AG04449 (cell line): ENCODE results near the gene PALLD.
A peak's percentile ranks its signal among the peaks of the same experiment; 100 is the strongest.

Experiments
- CTCF ChIA-PET: fragments of 350-600 bp; formaldehyde crosslinking; extraction: SDS; loops from one replicate; lab custom pipeline; 2021; ENCODE audit warnings: antibody characterized with exemption; lab: Yijun Ruan, JAX
- POLR2A ChIA-PET: fragments of 400-600, 350-600 bp; formaldehyde crosslinking; extraction: SDS; loops from one replicate; lab custom pipeline; 2020; ENCODE audit warnings: antibody characterized with exemption, inconsistent platforms; lab: Yijun Ruan, JAX
- DNase-seq: peaks from one replicate; pipeline ENCODE4 v3.0.0-alpha.2; 2010; ENCODE audit warnings: low read depth, low spot score
- H3K4me3 ChIP-seq: 2 replicates; pipeline ENCODE4 v1.5.1; 2011; ENCODE audit warnings: low read depth, mild to moderate bottlenecking, control low read depth, low read length
- TF ChIP-seq, protein P1 (sequence below): IDR thresholded peaks from one replicate; pipeline ENCODE4 v1.5.1; 2011; ENCODE audit warnings: mild to moderate bottlenecking, moderate library complexity, low read length, control low read depth, inconsistent platforms; ENCODE audit not compliant: insufficient read depth; ENCODE audit errors: missing control alignments

Gene PALLD

DNA sequence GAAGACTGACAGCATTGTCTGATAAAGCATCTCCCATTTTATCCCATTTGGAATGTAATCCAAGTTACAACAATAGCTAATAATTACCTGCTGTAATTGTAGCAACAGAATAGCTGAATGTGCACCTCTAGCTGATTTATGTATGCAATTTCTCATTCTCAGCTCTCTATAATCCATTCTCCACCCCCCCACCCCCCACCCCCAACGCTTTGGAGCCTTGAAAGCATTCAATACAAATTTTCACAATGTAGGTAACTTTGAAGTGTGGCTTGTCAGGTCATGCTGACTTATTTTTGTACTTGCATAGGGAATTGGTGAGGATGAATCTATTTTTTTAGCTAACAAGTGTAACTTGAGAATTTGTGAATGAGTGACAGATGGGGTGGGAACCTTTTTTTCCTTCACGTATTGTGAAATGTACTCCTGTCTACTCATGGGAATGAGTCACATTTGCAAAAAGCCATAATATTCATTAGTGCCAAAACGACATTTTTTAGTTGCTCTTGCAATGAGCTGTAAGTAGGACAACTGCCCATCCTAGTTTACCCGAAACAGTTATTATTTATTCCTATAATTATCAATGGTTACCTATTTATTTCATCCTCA is 159.3 kb downstream of the PALLD start:
- peak; percentile 71 for DNase-seq
- TF ChIP-seq, protein P1, sequence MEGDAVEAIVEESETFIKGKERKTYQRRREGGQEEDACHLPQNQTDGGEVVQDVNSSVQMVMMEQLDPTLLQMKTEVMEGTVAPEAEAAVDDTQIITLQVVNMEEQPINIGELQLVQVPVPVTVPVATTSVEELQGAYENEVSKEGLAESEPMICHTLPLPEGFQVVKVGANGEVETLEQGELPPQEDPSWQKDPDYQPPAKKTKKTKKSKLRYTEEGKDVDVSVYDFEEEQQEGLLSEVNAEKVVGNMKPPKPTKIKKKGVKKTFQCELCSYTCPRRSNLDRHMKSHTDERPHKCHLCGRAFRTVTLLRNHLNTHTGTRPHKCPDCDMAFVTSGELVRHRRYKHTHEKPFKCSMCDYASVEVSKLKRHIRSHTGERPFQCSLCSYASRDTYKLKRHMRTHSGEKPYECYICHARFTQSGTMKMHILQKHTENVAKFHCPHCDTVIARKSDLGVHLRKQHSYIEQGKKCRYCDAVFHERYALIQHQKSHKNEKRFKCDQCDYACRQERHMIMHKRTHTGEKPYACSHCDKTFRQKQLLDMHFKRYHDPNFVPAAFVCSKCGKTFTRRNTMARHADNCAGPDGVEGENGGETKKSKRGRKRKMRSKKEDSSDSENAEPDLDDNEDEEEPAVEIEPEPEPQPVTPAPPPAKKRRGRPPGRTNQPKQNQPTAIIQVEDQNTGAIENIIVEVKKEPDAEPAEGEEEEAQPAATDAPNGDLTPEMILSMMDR = no peak
- ChIA-PET CTCF (interaction anchor here (1.1 to 2.5 kb wide), 6 partner anchors 10 to 267 kb away, joined by 4 to 9 read pairs (median 6); no protein-coding TSS in a partner anchor), POLR2A (interaction anchor here (1.2 kb wide), 1 partner anchor 22 kb away, joined by 6 read pairs; no protein-coding TSS in a partner anchor)
- H3K4me3 ChIP-seq = no peak overlapping the region

DNA sequence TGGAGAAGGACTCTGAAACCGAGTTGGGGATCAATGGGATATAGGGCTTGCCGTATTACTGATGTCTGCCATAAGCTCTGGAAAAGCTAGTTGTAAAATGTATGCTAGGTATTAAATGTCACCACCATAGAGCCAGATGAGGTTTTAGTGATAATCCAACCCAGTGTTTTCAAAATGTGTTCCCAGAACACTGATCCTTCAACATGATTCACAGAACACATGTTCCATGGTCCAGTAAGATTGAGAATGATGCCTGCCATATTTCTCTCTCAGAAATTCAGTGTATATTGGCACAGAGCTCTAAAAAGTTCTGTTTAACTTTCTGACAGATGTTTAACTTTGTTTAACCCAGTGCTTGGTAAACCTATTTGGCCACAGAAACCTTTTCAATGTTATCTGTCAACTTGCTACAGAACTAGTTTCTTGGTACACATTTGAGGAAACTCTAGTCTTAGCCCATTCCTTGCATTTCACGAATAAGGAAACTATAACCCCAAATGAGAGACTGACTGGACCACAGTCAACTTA is 160.2 kb downstream of the PALLD start:
- no peak overlapping the region for H3K4me3 ChIP-seq
- DNase-seq = no peak
- CTCF ChIA-PET = interaction anchor here (1.2 to 2.5 kb wide), 5 partner anchors 17 to 266 kb away, joined by 4 to 9 read pairs (median 7); no protein-coding TSS in a partner anchor
- TF ChIP-seq, protein P1 = no peak
- POLR2A ChIA-PET = interaction anchor here (1.2 kb wide), 1 partner anchor 22 kb away, joined by 6 read pairs; no protein-coding TSS in a partner anchor

DNA sequence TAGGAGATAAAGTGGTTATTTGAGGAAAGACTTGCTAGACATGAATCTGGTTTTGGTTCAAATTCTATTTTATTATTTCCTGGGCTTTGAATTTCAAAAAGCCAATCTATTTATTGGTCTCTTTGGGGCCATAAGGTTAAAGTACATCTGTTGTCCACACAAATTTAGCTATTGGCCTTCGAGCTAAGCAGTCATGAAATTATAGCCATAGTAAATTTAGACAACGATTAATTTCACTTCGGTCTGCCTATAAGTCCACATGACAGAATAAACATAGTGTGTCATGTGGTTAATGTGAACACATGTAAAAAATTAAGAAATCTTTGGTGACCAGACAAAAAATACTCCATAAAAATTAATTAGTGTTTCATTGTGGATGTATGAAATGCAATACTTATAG is 161.9 kb downstream of the PALLD start:
- ChIA-PET CTCF (interaction anchor here (1.5 kb wide), 1 partner anchor 25 kb away, joined by 3 read pairs; no protein-coding TSS in a partner anchor), POLR2A (no interaction called here)
- no peak for DNase-seq
- TF ChIP-seq, protein P1 = no peak
- H3K4me3 ChIP-seq = no peak overlapping the region

DNA sequence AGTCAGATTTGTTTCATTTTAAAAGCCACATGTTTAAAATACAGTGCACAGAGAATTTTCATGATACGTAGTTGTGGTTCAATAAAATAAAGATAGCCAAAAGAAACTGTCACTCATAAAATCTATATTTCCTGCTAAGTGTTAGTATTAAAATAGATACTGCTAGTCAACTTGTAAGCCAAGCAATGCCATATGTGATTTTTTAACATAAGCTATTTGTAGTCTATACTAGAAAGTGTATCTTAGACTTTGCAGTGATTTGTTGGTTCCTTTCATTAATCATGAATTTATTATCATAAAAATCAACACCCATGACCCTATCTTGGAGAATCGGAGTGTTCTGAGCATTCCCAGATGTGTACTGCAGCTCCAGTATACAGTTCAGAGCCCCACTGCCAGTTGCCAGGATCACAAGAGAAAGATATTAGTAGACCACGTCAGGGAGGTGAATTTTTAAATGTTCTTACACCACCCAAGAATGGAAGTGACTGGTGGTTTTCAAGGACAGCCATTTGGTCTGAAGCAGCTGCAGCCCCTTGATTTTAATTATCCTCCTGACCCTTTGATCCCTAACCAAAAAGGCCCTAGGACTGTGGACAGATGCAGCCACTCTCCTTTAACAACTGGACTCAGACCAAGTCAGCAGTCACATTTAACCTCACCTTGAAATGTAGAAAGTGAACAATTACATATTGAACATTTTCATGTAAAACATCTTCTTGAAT is 163.1 kb downstream of the PALLD start:
- no peak overlapping the region for H3K4me3 ChIP-seq
- TF ChIP-seq, protein P1 = no peak
- ChIA-PET POLR2A (no interaction called here), CTCF (no interaction called here)
- no peak for DNase-seq

DNA sequence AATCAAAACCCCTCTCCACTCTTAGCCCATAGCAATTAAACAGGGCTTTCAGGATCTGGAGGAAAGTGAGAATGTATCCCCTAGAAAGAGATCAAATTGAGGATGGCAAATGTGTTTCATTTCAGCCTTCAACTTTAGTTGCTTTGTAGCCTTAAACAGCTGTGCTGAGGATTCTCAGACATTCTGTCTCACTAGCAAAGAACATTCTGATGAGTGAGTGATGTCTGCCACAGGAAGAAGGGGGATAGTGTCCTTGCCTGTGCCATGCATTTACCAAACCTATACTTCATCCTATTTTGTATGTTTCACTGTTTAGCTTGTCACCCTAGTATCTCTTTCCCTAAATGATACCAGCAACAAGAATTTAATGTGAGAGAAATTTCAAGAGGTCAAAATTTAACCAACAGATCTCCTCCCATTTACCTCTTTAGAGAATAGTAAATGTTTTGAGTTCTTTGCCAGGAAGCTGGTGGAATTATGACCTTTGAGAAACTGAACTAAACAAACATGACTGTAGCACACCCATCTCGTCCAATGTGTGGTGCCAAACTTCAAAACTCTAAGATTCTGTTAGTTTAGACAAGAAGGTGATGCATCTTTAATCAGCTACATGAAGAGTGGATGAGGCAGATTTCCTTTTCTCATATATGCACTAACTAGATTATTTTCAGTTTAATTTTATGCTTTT is 165.6 kb downstream of the PALLD start:
- ChIA-PET POLR2A (no interaction called here), CTCF (no interaction called here)
- H3K4me3 ChIP-seq = no peak overlapping the region
- TF ChIP-seq, protein P1 = no peak
- DNase-seq = no peak
